Testis (tissue), 3 donors: ENCODE measurements around the gene SLC38A5. TPM values are rescaled to one million over a fixed set of nuclear protein-coding genes. Genes with fewer than 3 reads are reported as not detected.
A peak's percentile ranks its signal among the peaks of the same experiment; 100 is the strongest.

Source experiments
- DNase-seq: peaks from one replicate; pipeline ENCODE4 v3.0.0-alpha.2; 2019
- H3K27ac ChIP-seq, 2 donors: fragments of 200-600 bp; sonication (generic); one replicate each; pipeline ENCODE4 v1.5.1; 2019
- H3K27me3 ChIP-seq: fragments of 200-600 bp; sonication (generic); one replicate; pipeline ENCODE4 v1.5.1; 2019
- H3K36me3 ChIP-seq: fragments of 200-600 bp; sonication (generic); one replicate; pipeline ENCODE4 v1.5.1; 2017; ENCODE audit warnings: low read depth; ENCODE audit errors: missing control alignments
- H3K4me1 ChIP-seq: fragments of 200-600 bp; sonication (generic); one replicate; pipeline ENCODE4 v1.5.1; 2019
- H3K4me3 ChIP-seq, 2 donors: fragments of 200-600 bp; sonication (generic); one replicate each; pipeline ENCODE4 v1.5.1; 2017 to 2019
- H3K9me3 ChIP-seq: fragments of 200-600 bp; sonication (generic); one replicate; pipeline ENCODE4 v1.5.1; 2017
- CTCF ChIP-seq, 3 experiments: fragments of 450-650 bp in 2 of 3; fragments of 200-600 bp in 1 of 3; sonication (generic) in 1 of 3; IDR thresholded peaks; one replicate each; pipeline ENCODE4 v1.5.1; 2016 to 2019; ENCODE audit warnings: antibody characterized with exemption in 3 of 3, mild to moderate bottlenecking in 2 of 3, moderate library complexity in 1 of 3
- POLR2A ChIP-seq: fragments of 450-650 bp; IDR thresholded peaks from one replicate; pipeline ENCODE4 v1.6.1; 2017; ENCODE audit warnings: antibody characterized with exemption, mild to moderate bottlenecking, moderate library complexity
- WGBS, 2 donors: methylation state at CpG; one replicate each; pipeline ENCODE4 v1.1.5; 2018; 5-methylcytosine and 5-hydroxymethylcytosine counted together
- intact Hi-C: fragments of 100-400 bp; cut with DNase I; formaldehyde crosslinking; loops from one replicate; pipeline ENCODE4 v1.15.1; 2023; ENCODE audit warnings: low total_unique reads
- polyA plus RNA-seq: library from polyadenylated mRNA; stranded (reverse); fragments of 350-450 nt; fragmentation: Illumina TruSeq; extraction: RNeasy Lipid Tissue Mini Kit (QIAGEN cat#74804); gene quantifications from one replicate; pipeline ENCODE4 v1.2.3, GENCODE V29; 2014; ENCODE audit warnings: low read depth, low replicate concordance; ENCODE audit not compliant: insufficient read depth
- total RNA-seq, 2 donors: library from RNA; depleted of rRNA; stranded (reverse); fragments of >200 nt; gene quantifications; one replicate each; pipeline ENCODE4 v1.2.3, GENCODE V29; 2016

SLC38A5 gene
- total and polyA plus RNA-seq, 3 donors from 2014 or later: 2.5 to 4.2 (median 3.5) TPM

- no peak for DNase-seq
- Histone ChIP-seq H3K27me3 (no peaks in the 10 kb centered on the region), H3K36me3 (no peaks in the 10 kb centered on the region), H3K27ac (no peak overlapping the region), H3K4me3 (no peak overlapping the region), H3K4me1 (no peaks in the 10 kb centered on the region), H3K9me3 (no peaks in the 10 kb centered on the region)
- TF ChIP-seq POLR2A (no peak), CTCF (IDR thresholded peaks at IDR 0.05) (peak in 1 of 3 experiments; percentile 13)
- 73 to 86% methylated on average over 4 of the region's 4 CpGs for WGBS, 2 donors
- intact Hi-C loops: no loop called here
These were observed 41.5 kb upstream of the SLC38A5 start for GRCh38 chrX:48511560-48511959.

- H3K36me3 ChIP-seq: no peaks in the 10 kb centered on the region
- no peaks in the 10 kb centered on the region for H3K4me1 ChIP-seq
- peak overlapping the region; percentile 64 to 76 for H3K4me3 ChIP-seq
- intact Hi-C loops: no loop called here
- H3K27me3 ChIP-seq: no peaks in the 10 kb centered on the region
- TF ChIP-seq CTCF (IDR thresholded peaks at IDR 0.05) (no peak), POLR2A (no peak)
- no peak overlapping the region for H3K27ac ChIP-seq
- no peak for DNase-seq
- no peaks in the 10 kb centered on the region for H3K9me3 ChIP-seq
- WGBS, 2 donors: 60% methylated on average over 1 to 9 of the region's 11 CpGs
These were observed 39.6 kb upstream of the SLC38A5 start for GRCh38 chrX:48509619-48510018.

GRCh38 chrX:48509245-48509590 lies 39.2 kb upstream of the SLC38A5 start:
- no peaks in the 10 kb centered on the region for H3K9me3 ChIP-seq
- H3K4me1 ChIP-seq: no peaks in the 10 kb centered on the region
- intact Hi-C loops: no loop called here
- TF ChIP-seq POLR2A: no peak
- TF ChIP-seq CTCF (IDR thresholded peaks at IDR 0.05): no peak
- no peaks in the 10 kb centered on the region for H3K36me3 ChIP-seq
- H3K27me3 ChIP-seq: no peaks in the 10 kb centered on the region
- peak overlapping the region in 1 of 2 donors; percentile 59 for H3K27ac ChIP-seq
- WGBS, 2 donors: 0% methylated on average over 11 of the region's 16 CpGs; no CpG with 5 or more reads in 1 of the 2 donors
- no peak for DNase-seq
- H3K4me3 ChIP-seq: peak overlapping the region; percentile 64 to 76

- peak within 1 kb of the TSS; percentile 64 to 76 for H3K4me3 ChIP-seq
- 0% methylated on average over 4 to 32 of the region's 65 CpGs for WGBS, 2 donors
- peak; percentile 86 for DNase-seq
- no peaks in the 10 kb centered on the region for H3K4me1 ChIP-seq
- no peaks in the 10 kb centered on the region for H3K9me3 ChIP-seq
- peak within 1 kb of the TSS; percentile 59 for H3K27ac ChIP-seq
- no peaks in the 10 kb centered on the region for H3K27me3 ChIP-seq
- intact Hi-C loops: no loop called here
- no peaks in the 10 kb centered on the region for H3K36me3 ChIP-seq
- TF ChIP-seq CTCF (IDR thresholded peaks at IDR 0.05) (no peak), POLR2A (no peak)
These were observed 38.6 kb upstream of the SLC38A5 start, which contains the start of gene PORCN for GRCh38 chrX:48508400-48509244. Gene PORCN (plus strand): TSS chrX:48508992. CDS start chrX:48509821, 829 bp downstream.
